Testis (tissue), 2 donors: ENCODE data around the gene OLR1.

ENCODE experiments used
- POLR2A ChIP-seq: fragments of 450-650 bp; IDR thresholded peaks from one replicate; pipeline ENCODE4 v1.6.1; 2017; ENCODE audit warnings: antibody characterized with exemption, mild to moderate bottlenecking, moderate library complexity
- TF ChIP-seq, protein P1 (sequence below), 3 experiments: fragments of 450-650 bp in 2 of 3; fragments of 200-600 bp in 1 of 3; sonication (generic) in 1 of 3; IDR thresholded peaks; one replicate each; pipeline ENCODE4 v1.5.1; 2016 to 2019; ENCODE audit warnings: antibody characterized with exemption in 3 of 3, mild to moderate bottlenecking in 2 of 3, moderate library complexity in 1 of 3

DNA sequence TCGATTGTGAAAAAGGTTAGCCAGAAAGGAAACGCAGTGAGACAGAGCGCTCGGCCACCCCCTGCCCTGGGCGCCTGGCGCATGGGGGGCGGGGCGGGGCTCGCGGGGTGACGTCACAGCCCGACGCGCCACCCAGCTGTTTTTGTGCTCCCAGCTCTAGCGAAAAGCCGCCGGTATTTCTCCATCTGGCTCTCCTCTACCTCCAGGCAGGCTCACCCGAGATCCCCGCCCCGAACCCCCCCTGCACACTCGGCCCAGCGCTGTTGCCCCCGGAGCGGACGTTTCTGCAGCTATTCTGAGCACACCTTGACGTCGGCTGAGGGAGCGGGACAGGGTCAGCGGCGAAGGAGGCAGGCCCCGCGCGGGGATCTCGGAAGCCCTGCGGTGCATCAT lies 40.8 kb upstream of the OLR1 start, which contains the start of gene GABARAPL1:
- TF ChIP-seq, protein P1, sequence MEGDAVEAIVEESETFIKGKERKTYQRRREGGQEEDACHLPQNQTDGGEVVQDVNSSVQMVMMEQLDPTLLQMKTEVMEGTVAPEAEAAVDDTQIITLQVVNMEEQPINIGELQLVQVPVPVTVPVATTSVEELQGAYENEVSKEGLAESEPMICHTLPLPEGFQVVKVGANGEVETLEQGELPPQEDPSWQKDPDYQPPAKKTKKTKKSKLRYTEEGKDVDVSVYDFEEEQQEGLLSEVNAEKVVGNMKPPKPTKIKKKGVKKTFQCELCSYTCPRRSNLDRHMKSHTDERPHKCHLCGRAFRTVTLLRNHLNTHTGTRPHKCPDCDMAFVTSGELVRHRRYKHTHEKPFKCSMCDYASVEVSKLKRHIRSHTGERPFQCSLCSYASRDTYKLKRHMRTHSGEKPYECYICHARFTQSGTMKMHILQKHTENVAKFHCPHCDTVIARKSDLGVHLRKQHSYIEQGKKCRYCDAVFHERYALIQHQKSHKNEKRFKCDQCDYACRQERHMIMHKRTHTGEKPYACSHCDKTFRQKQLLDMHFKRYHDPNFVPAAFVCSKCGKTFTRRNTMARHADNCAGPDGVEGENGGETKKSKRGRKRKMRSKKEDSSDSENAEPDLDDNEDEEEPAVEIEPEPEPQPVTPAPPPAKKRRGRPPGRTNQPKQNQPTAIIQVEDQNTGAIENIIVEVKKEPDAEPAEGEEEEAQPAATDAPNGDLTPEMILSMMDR (IDR thresholded peaks at IDR 0.05) = no peak
- peak; percentile 53 for TF ChIP-seq POLR2A
